Astrocyte (in vitro differentiated cells and primary cell): Measurements from ENCODE around the gene CD200R1. TPM values are rescaled to one million over a fixed set of nuclear protein-coding genes. Genes with fewer than 3 reads are reported as not detected.

Source experiments
- DNase-seq: peaks from one replicate; pipeline ENCODE4 v3.0.0-alpha.2; 2010; ENCODE audit warnings: low read depth
- FAIRE-seq: peaks from 2 replicates; lab custom pipeline; 2011; peaks lifted over from hg19 to GRCh38; lab: Jason Lieb, UNC
- H2AFZ ChIP-seq: 2 replicates; pipeline ENCODE4 v1.6.0; 2012; ENCODE audit warnings: low read depth, low read length, inconsistent platforms
- H3K27ac ChIP-seq: 2 replicates; pipeline ENCODE4 v1.5.1; 2011; ENCODE audit warnings: low read depth, low read length, inconsistent platforms
- H3K27me3 ChIP-seq: 2 replicates; pipeline ENCODE4 v1.6.0; 2011; ENCODE audit warnings: low read length, inconsistent platforms; ENCODE audit not compliant: insufficient read depth
- H3K36me3 ChIP-seq: 2 replicates; pipeline ENCODE4 v1.5.1; 2011; ENCODE audit warnings: low read length, inconsistent platforms; ENCODE audit not compliant: insufficient read depth
- H3K4me1 ChIP-seq: 2 replicates; pipeline ENCODE4 v1.5.1; 2011; ENCODE audit warnings: low read length, inconsistent platforms; ENCODE audit not compliant: insufficient read depth
- H3K4me2 ChIP-seq: 2 replicates; pipeline ENCODE4 v1.6.0; 2012; ENCODE audit warnings: low read length, inconsistent platforms
- H3K4me3 ChIP-seq: 2 replicates; pipeline ENCODE4 v1.5.1; 2011; ENCODE audit warnings: low read depth, mild to moderate bottlenecking, low read length, inconsistent platforms; ENCODE audit not compliant: insufficient read depth
- H3K79me2 ChIP-seq: 2 replicates; pipeline ENCODE4 v1.6.0; 2012; ENCODE audit warnings: mild to moderate bottlenecking, low read length, inconsistent platforms; ENCODE audit not compliant: insufficient read depth
- H3K9ac ChIP-seq: 2 replicates; pipeline ENCODE4 v1.6.0; 2012; ENCODE audit warnings: mild to moderate bottlenecking, low read length, inconsistent platforms
- H3K9me3 ChIP-seq: 2 replicates; pipeline ENCODE4 v1.5.1; 2012; ENCODE audit warnings: low read depth, mild to moderate bottlenecking, low read length, inconsistent platforms; ENCODE audit not compliant: insufficient read depth
- H4K20me1 ChIP-seq: 2 replicates; pipeline ENCODE4 v1.6.0; 2012; ENCODE audit warnings: low read length, inconsistent platforms; ENCODE audit not compliant: insufficient read depth
- H3K27ac Mint-ChIP-seq: one replicate; pipeline ENCODE4 v1.8.0; 2021; ENCODE audit warnings: mild to moderate bottlenecking, mixed read lengths; ENCODE audit not compliant: unreplicated experiment
- H3K27me3 Mint-ChIP-seq: one replicate; pipeline ENCODE4 v1.8.0; 2021; ENCODE audit warnings: low read depth, mixed read lengths; ENCODE audit not compliant: unreplicated experiment
- H3K36me3 Mint-ChIP-seq: one replicate; pipeline ENCODE4 v1.8.0; 2021; ENCODE audit warnings: low read depth, mixed read lengths; ENCODE audit not compliant: unreplicated experiment
- H3K4me1 Mint-ChIP-seq: one replicate; pipeline ENCODE4 v1.8.0; 2021; ENCODE audit warnings: low read depth, mixed read lengths; ENCODE audit not compliant: unreplicated experiment
- H3K4me3 Mint-ChIP-seq: one replicate; pipeline ENCODE4 v1.8.0; 2021; ENCODE audit warnings: mild to moderate bottlenecking, moderate library complexity, mixed read lengths; ENCODE audit not compliant: unreplicated experiment
- H3K9me3 Mint-ChIP-seq: one replicate; pipeline ENCODE4 v1.8.0; 2021; ENCODE audit warnings: mild to moderate bottlenecking, mixed read lengths; ENCODE audit not compliant: unreplicated experiment
- CTCF ChIP-seq: IDR thresholded peaks from 2 replicates; pipeline ENCODE4 v1.5.1; 2011; ENCODE audit warnings: low read depth, mild to moderate bottlenecking, inconsistent platforms, low read length, moderate library complexity; ENCODE audit not compliant: insufficient read depth
- EZH2 ChIP-seq: IDR thresholded peaks from 2 replicates; pipeline ENCODE4 v1.6.1; 2012; ENCODE audit warnings: mild to moderate bottlenecking, low read length, inconsistent platforms; ENCODE audit not compliant: insufficient read depth
- total RNA-seq: library from RNA; stranded (reverse); gene quantifications from 2 replicates; pipeline ENCODE4 v1.2.1, GENCODE V29; 2021

CD200R1 gene
- total RNA-seq, 1 donor from 2014 or later, result 0.39 TPM

DNA sequence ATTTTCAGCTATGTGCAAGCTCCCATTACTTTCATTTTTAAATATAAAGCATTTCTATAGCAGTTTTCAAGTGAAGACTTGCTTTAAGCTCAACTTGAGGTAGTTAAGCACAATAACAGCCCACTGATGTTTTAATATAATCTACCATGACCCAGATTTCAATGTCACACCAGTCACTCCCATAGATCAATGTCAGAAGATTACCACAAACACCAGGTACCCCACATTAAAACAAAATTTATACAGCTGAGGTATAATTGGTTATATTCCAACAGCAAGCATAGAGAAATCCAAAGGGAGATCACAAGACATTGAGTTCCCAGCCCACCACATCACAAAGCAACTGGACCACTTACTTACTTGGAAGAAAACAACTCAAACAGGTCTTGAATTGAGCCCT lies 38.7 kb upstream of the CD200R1 start:
- no peak overlapping the region for H3K27ac Mint-ChIP-seq
- Histone ChIP-seq H3K4me1 (peaks cover 9% of the 10 kb centered on the region), H3K79me2 (peaks cover 85% of the 10 kb centered on the region), H3K4me3 (no peak overlapping the region), H3K9me3 (no peaks in the 10 kb centered on the region), H3K27ac (no peak overlapping the region), H3K4me2 (no peak overlapping the region), H2AFZ (no peak overlapping the region), H3K9ac (no peak overlapping the region), H3K36me3 (peaks cover 52% of the 10 kb centered on the region), H4K20me1 (peaks cover 36% of the 10 kb centered on the region), H3K27me3 (no peaks in the 10 kb centered on the region)
- no peaks in the 10 kb centered on the region for H3K9me3 Mint-ChIP-seq
- no peak for FAIRE-seq
- no peak overlapping the region for H3K4me3 Mint-ChIP-seq
- no peaks in the 10 kb centered on the region for H3K27me3 Mint-ChIP-seq
- TF ChIP-seq CTCF (no peak), EZH2 (no peak)
- peaks cover 9% of the 10 kb centered on the region for H3K36me3 Mint-ChIP-seq
- peaks cover 10% of the 10 kb centered on the region for H3K4me1 Mint-ChIP-seq
- no peak for DNase-seq

DNA sequence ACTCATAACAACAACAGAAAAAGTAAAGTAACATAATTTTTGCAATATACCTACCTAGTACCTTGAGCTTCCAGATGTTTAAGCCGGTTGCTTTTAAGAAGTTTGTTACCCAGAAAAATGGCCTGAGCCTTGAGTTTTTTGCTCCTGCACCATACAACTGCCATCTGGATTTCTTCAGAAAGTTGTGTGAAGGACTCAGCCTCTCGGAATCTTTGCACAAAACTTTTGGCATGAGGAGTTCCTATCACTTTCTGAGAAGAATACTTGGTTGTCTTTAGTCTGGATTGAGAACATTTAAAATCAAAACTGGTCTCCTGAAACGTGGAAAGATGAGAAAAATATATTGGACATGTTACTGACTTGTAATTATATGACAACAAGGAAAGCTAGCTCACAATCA lies 33.2 kb upstream of the CD200R1 start:
- Histone ChIP-seq H3K9me3 (no peaks in the 10 kb centered on the region), H4K20me1 (peaks cover 19% of the 10 kb centered on the region), H3K27ac (no peak overlapping the region), H3K4me3 (no peak overlapping the region), H3K27me3 (no peaks in the 10 kb centered on the region), H3K36me3 (peaks cover 68% of the 10 kb centered on the region), H3K79me2 (peaks cover 52% of the 10 kb centered on the region), H3K4me1 (no peaks in the 10 kb centered on the region), H2AFZ (no peak overlapping the region), H3K4me2 (no peak overlapping the region), H3K9ac (no peak overlapping the region)
- no peak for DNase-seq
- Mint-ChIP-seq H3K27ac (no peak overlapping the region), H3K27me3 (no peaks in the 10 kb centered on the region), H3K4me1 (peaks cover 4% of the 10 kb centered on the region), H3K4me3 (no peak overlapping the region), H3K9me3 (no peaks in the 10 kb centered on the region), H3K36me3 (peaks cover 1% of the 10 kb centered on the region)
- FAIRE-seq, result no peak
- TF ChIP-seq CTCF (no peak), EZH2 (no peak)

DNA sequence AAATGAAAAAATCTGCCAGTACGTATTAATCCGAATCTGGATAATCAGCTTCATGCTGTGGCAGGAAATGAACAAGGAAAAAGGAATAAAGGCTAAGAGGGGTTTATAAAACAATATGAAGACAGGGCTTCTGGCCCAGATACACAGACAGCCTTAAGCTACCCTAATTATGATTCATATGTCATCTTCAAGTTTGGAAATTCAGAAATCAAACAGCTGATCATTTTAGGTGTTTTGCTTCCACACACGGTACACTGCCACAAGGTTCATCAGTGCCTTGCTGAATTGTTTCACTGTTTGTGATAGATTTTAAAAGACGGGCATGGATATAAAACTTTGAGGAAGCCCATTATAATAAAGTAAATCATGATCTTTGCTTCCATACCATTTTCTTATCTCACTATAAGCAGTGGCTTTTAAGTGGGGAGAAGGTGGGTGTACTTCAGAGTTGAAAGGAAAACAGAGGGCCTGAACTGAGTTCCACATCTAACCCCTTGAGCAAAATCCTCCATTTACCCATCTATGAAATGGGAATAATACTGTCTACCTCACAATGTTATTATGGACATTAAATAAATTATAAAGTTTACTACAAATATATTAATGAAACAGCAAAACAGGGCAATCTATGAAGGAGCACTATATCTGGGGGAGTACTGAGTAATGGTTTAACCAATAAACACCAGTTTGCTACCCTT lies 31.6 kb upstream of the CD200R1 start:
- Histone ChIP-seq H4K20me1 (peaks cover 17% of the 10 kb centered on the region), H3K4me3 (no peak overlapping the region), H3K4me1 (no peaks in the 10 kb centered on the region), H3K27ac (no peak overlapping the region), H3K4me2 (no peak overlapping the region), H3K36me3 (peaks cover 68% of the 10 kb centered on the region), H3K79me2 (peaks cover 43% of the 10 kb centered on the region), H3K9ac (no peak overlapping the region), H3K27me3 (no peaks in the 10 kb centered on the region), H3K9me3 (no peaks in the 10 kb centered on the region), H2AFZ (no peak overlapping the region)
- FAIRE-seq, result no peak
- Mint-ChIP-seq H3K27ac (no peak overlapping the region), H3K4me3 (no peak overlapping the region), H3K4me1 (peaks cover 4% of the 10 kb centered on the region), H3K36me3 (peaks cover 4% of the 10 kb centered on the region), H3K27me3 (no peaks in the 10 kb centered on the region), H3K9me3 (no peaks in the 10 kb centered on the region)
- no peak for DNase-seq
- no peak for TF ChIP-seq CTCF
- TF ChIP-seq EZH2, result no peak
